ENCODE results near the gene DCAKD.

The DCAKD gene

GRCh38 chr17:45030733-45031132 lies 20.7 kb downstream of the DCAKD start:
- DNase-seq (ENCODE audit: low spot score), result no peak

- no peak for DNase-seq (ENCODE audit: low spot score)
Measured at GRCh38 chr17:45029758-45030423, 21.5 kb downstream of the DCAKD start.

- no peak for DNase-seq (ENCODE audit: low spot score)
Measured at GRCh38 chr17:45029096-45029495, 22.3 kb downstream of the DCAKD start.

- DNase-seq (ENCODE audit: low spot score), result no peak
Measured at GRCh38 chr17:45022655-45023339, 28.6 kb downstream of the DCAKD start.

GRCh38 chr17:45022288-45022648 lies 29.2 kb downstream of the DCAKD start:
- no peak for DNase-seq (ENCODE audit: low spot score)

- DNase-seq (ENCODE audit: low spot score), result peak; percentile 93
Measured at GRCh38 chr17:45021607-45022287, 29.7 kb downstream of the DCAKD start.

- DNase-seq (ENCODE audit: low spot score), result no peak
Measured at GRCh38 chr17:45020354-45021138, 30.9 kb downstream of the DCAKD start.

GRCh38 chr17:45018848-45019711 lies 32.4 kb downstream of the DCAKD start:
- DNase-seq (ENCODE audit: low spot score), result peak; percentile 80

GRCh38 chr17:45018514-45018847 lies 33.0 kb downstream of the DCAKD start:
- DNase-seq (ENCODE audit: low spot score), result no peak

GRCh38 chr17:45016823-45017222 lies 34.6 kb downstream of the DCAKD start:
- DNase-seq (ENCODE audit: low spot score), result peak; percentile 64

- no peak for DNase-seq (ENCODE audit: low spot score)
Measured at GRCh38 chr17:45016237-45016636, 35.2 kb downstream of the DCAKD start.

- no peak for DNase-seq (ENCODE audit: low spot score)
Measured at GRCh38 chr17:45013021-45013997, 38.1 kb downstream of the DCAKD start.

GRCh38 chr17:45011767-45012166 lies 39.7 kb downstream of the DCAKD start:
- DNase-seq (ENCODE audit: low spot score), result no peak

- DNase-seq (ENCODE audit: low spot score), result no peak
Measured at GRCh38 chr17:45009676-45010467, 41.6 kb downstream of the DCAKD start.

- no peak for DNase-seq (ENCODE audit: low spot score)
Measured at GRCh38 chr17:45008216-45008615, 43.2 kb downstream of the DCAKD start.

GRCh38 chr17:45006927-45007461 lies 44.4 kb downstream of the DCAKD start:
- DNase-seq (ENCODE audit: low spot score), result no peak

GRCh38 chr17:45005700-45006099 lies 45.7 kb downstream of the DCAKD start:
- no peak for DNase-seq (ENCODE audit: low spot score)

GRCh38 chr17:45004388-45004787 lies 47.0 kb downstream of the DCAKD start:
- DNase-seq (ENCODE audit: low spot score), result no peak

GRCh38 chr17:45003877-45004276 lies 47.6 kb downstream of the DCAKD start:
- DNase-seq (ENCODE audit: low spot score), result no peak

All from HuH-7 (cell line).